ENCODE data around the gene FAM120B.

FAM120B gene

DNA sequence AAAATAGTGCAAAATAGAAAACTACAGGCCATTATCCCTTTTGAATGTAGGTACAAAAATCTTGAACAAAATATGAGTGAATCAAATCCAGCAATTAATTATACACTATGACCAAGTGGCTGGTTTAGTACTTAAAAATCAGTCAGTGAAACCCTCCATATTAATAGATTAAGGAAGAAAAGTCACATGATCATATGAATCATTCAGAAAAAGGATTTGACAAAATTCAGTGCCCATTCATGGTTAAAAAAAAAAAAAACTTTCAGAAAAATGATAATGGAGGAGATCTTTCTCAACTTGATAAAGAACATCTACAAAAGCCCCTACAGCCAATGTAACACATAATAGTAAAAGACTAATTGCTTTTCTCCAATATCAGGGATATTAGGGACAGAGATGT, 75.0 kb downstream of the FAM120B start:
- DNase-seq (ENCODE audit: low read depth), result no peak
- TF ChIP-seq, protein P1, sequence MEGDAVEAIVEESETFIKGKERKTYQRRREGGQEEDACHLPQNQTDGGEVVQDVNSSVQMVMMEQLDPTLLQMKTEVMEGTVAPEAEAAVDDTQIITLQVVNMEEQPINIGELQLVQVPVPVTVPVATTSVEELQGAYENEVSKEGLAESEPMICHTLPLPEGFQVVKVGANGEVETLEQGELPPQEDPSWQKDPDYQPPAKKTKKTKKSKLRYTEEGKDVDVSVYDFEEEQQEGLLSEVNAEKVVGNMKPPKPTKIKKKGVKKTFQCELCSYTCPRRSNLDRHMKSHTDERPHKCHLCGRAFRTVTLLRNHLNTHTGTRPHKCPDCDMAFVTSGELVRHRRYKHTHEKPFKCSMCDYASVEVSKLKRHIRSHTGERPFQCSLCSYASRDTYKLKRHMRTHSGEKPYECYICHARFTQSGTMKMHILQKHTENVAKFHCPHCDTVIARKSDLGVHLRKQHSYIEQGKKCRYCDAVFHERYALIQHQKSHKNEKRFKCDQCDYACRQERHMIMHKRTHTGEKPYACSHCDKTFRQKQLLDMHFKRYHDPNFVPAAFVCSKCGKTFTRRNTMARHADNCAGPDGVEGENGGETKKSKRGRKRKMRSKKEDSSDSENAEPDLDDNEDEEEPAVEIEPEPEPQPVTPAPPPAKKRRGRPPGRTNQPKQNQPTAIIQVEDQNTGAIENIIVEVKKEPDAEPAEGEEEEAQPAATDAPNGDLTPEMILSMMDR (IDR thresholded peaks at IDR 0.05; ENCODE audit: control insufficient read depth, insufficient read depth, low read depth, low read length, missing control alignments), result no peak
- H3K4me3 ChIP-seq (ENCODE audit: control insufficient read depth, low read depth, low read length), result no peak overlapping the region

DNA sequence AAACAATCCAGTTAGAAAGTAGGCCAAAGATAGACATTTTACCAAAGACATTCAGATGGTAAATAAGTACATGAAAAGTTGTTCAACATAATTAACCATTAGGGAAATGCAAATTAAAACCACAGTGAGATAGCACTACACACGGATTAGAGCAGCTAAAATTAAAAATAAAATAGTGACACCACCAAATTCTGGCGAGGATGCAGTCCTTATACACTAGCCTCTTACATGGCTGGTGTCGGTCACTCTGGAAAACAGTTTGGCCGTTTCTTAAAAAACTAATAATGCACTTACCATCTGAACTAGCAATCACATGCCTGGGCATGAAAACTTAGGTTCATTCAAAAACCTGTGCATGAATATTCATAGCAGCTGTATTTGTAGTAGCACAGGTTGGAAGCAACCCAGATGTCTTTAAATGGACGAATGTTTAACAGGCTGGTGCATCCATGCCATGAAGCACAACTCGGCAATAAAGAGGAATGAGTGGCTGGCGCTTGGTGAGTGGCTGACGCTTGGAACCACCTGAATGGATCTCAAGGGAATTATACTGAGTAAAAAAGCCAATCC, 77.0 kb downstream of the FAM120B start:
- no peak for DNase-seq (ENCODE audit: low read depth)
- TF ChIP-seq, protein P1 (IDR thresholded peaks at IDR 0.05; ENCODE audit: control insufficient read depth, insufficient read depth, low read depth, low read length, missing control alignments), result no peak
- H3K4me3 ChIP-seq (ENCODE audit: control insufficient read depth, low read depth, low read length), result no peak overlapping the region

- no peak overlapping the region for H3K4me3 ChIP-seq (ENCODE audit: control insufficient read depth, low read depth, low read length)
- TF ChIP-seq, protein P1 (IDR thresholded peaks at IDR 0.05; ENCODE audit: control insufficient read depth, insufficient read depth, low read depth, low read length, missing control alignments), result no peak
- DNase-seq (ENCODE audit: low read depth), result no peak
These were observed 78.9 kb downstream of the FAM120B start for GRCh38 chr6:170385506-170385905.

- no peak overlapping the region for H3K4me3 ChIP-seq (ENCODE audit: control insufficient read depth, low read depth, low read length)
- TF ChIP-seq, protein P1 (IDR thresholded peaks at IDR 0.05; ENCODE audit: control insufficient read depth, insufficient read depth, low read depth, low read length, missing control alignments), result no peak
- peak; percentile 65 for DNase-seq (ENCODE audit: low read depth)
These were observed 81.6 kb downstream of the FAM120B start for GRCh38 chr6:170388113-170388512.

DNA sequence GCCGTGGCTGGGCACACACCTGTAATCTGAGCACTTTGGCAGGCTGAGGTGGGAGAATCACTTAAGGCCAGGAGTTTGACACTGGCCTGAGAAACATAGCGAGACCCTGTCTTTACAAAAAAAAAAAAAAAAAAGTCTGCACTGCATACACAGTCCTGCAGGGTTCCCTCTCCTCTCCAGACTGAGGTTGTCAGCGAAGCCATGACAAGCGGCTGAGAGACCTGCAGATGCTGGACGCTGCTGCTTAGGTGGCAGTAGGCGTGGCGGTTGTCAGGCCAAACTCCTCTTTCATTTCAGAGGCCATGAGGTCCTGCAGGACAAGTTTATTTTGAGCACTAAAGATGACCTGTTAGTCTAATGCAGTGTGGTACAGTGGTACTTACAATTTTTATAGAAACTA, 86.5 kb downstream of the FAM120B start:
- H3K4me3 ChIP-seq (ENCODE audit: control insufficient read depth, low read depth, low read length), result no peak overlapping the region
- DNase-seq (ENCODE audit: low read depth), result no peak
- TF ChIP-seq, protein P1 (IDR thresholded peaks at IDR 0.05; ENCODE audit: control insufficient read depth, insufficient read depth, low read depth, low read length, missing control alignments), result no peak

GRCh38 chr6:170393807-170394399, 87.3 kb downstream of the FAM120B start:
- DNase-seq (ENCODE audit: low read depth), result no peak
- H3K4me3 ChIP-seq (ENCODE audit: control insufficient read depth, low read depth, low read length), result no peak overlapping the region
- TF ChIP-seq, protein P1 (IDR thresholded peaks at IDR 0.05; ENCODE audit: control insufficient read depth, insufficient read depth, low read depth, low read length, missing control alignments), result no peak
